Measurements from ENCODE around the gene PCLO.

PCLO gene

DNA sequence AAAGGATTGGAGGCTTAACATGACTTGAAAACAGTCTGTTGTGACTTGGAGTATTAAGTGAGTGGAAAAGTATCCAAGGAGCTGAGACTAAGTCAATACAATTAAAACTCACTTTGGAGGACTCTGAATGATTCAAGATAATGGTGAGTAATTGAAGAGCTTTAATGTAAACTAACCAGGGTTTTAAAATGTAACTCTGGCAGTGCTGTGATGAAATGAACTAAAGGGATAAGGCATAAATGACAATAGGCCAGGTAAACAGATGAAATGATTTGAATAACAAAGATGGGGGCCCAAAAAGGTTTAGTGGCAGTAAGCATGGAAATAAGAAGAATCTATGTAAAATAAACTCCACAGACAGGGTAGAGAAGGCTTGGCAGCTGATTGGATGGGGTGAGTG is 402.6 kb downstream of the PCLO start:
- H3K4me3 ChIP-seq (ENCODE audit: insufficient read length, low read depth): no peak overlapping the region
- no peaks in the 10 kb centered on the region for H3K36me3 ChIP-seq (ENCODE audit: insufficient read depth, insufficient read length, low read length)
- TF ChIP-seq YY1 (IDR thresholded peaks at IDR 0.05; ENCODE audit: insufficient read depth, insufficient read length) (no peak), ZNF274 (IDR thresholded peaks at IDR 0.05; ENCODE audit: low read depth, low read length) (no peak)
- peak; percentile 30 for DNase-seq (ENCODE audit: low read depth, low spot score)
- H3K9ac ChIP-seq (ENCODE audit: insufficient read length, low read depth): no peak overlapping the region
- H3K9me3 ChIP-seq (ENCODE audit: insufficient read depth, low read length): no peaks in the 10 kb centered on the region
- no peaks in the 10 kb centered on the region for H3K27me3 ChIP-seq (ENCODE audit: insufficient read depth, insufficient read length)
- H3K4me1 ChIP-seq (ENCODE audit: insufficient read depth, insufficient read length): no peaks in the 10 kb centered on the region

DNA sequence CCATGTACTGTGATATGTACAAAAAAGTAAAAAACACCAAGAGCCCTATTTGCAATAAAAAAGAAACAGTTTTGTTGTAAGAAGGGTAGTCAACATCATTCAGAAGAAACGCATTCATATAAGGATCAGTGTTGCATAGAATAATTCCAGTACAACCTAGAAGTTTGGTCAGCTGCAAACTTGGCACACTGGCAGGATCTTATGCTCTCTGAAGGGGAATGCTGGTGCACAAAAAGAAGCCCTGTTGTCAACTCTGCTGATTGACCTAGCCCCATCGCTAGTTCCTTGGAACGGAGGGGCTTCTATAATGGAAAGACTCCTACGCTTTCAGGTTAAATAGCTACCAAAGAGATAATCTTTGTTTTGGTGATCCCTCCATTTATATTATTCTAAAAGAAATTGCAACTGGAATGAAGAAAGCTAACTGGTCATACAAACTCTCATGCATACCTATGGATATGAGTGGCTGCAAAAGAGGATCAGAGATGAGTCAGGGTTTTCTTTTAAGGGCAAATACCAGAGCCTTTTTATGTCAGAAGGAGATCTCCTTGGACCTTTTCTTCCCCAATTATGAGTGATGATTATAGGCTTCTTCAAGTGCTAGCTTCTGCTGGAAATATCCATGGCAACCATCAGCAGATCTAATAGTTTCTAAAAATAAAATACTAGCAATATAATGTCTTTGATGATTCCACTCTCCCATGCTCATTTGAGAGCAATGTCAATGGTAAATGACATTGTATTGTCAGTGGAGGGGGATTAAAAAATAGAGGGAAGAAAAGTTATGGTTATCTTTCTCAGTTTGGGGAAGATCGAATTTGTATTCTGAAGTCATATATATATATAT is 406.8 kb downstream of the PCLO start:
- no peaks in the 10 kb centered on the region for H3K27me3 ChIP-seq (ENCODE audit: insufficient read depth, insufficient read length)
- DNase-seq (ENCODE audit: low read depth, low spot score): no peak
- no peaks in the 10 kb centered on the region for H3K36me3 ChIP-seq (ENCODE audit: insufficient read depth, insufficient read length, low read length)
- TF ChIP-seq SUZ12 (IDR thresholded peaks at IDR 0.05; ENCODE audit: extremely low read depth, insufficient read depth, insufficient read length) (no peak), ZNF274 (IDR thresholded peaks at IDR 0.05; ENCODE audit: low read depth, low read length) (no peak), YY1 (IDR thresholded peaks at IDR 0.05; ENCODE audit: insufficient read depth, insufficient read length) (no peak)
- H3K9ac ChIP-seq (ENCODE audit: insufficient read length, low read depth): no peak overlapping the region
- H3K4me3 ChIP-seq (ENCODE audit: insufficient read length, low read depth): no peak overlapping the region
- H3K9me3 ChIP-seq (ENCODE audit: insufficient read depth, low read length): no peaks in the 10 kb centered on the region
- no peaks in the 10 kb centered on the region for H3K4me1 ChIP-seq (ENCODE audit: insufficient read depth, insufficient read length)

DNA sequence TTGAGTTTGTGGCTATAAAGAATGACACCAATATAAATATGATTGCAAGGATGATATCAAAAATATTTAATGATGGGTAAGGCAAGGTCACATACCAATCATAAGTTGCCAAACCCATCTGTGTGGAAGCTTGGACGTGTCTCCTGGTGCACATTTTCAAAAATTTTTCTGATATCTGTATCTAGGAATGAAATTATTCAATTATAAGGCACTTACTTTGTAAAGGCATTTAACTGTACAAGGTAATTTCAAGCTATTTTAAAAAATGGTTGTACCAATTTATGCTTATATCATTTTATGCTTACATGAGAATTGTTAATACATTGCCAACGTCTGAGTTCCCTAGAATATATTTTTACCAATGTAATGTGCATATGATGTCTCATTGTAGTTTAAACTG is 412.7 kb downstream of the PCLO start:
- Histone ChIP-seq H3K4me3 (ENCODE audit: insufficient read length, low read depth) (no peak overlapping the region), H3K27me3 (ENCODE audit: insufficient read depth, insufficient read length) (no peaks in the 10 kb centered on the region), H3K4me1 (ENCODE audit: insufficient read depth, insufficient read length) (no peaks in the 10 kb centered on the region), H3K36me3 (ENCODE audit: insufficient read depth, insufficient read length, low read length) (no peaks in the 10 kb centered on the region), H3K9me3 (ENCODE audit: insufficient read depth, low read length) (no peaks in the 10 kb centered on the region), H3K9ac (ENCODE audit: insufficient read length, low read depth) (no peak overlapping the region)
- DNase-seq (ENCODE audit: low read depth, low spot score): no peak
- TF ChIP-seq YY1 (IDR thresholded peaks at IDR 0.05; ENCODE audit: insufficient read depth, insufficient read length) (no peak), SUZ12 (IDR thresholded peaks at IDR 0.05; ENCODE audit: extremely low read depth, insufficient read depth, insufficient read length) (no peak), ZNF274 (IDR thresholded peaks at IDR 0.05; ENCODE audit: low read depth, low read length) (no peak)

DNA sequence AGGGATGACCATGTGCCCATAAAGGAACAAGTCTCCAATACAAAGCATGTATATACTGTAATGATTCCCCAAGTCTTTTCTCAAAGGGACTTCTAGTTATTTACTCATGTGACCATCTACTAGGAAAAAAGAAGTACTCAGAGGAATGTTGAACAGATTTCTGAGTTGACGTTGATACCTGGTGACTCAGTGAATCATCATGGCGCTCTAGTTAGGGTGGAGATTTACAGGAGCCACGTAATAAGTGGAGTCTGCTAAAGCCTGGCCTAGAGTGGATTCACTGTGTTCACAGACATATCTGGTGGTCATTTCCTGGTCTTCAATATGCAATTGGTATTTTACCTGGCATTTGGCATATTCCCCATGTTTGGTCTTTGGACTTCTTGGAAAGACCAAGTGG is 416.9 kb downstream of the PCLO start:
- TF ChIP-seq YY1 (IDR thresholded peaks at IDR 0.05; ENCODE audit: insufficient read depth, insufficient read length) (no peak), ZNF274 (IDR thresholded peaks at IDR 0.05; ENCODE audit: low read depth, low read length) (no peak), SUZ12 (IDR thresholded peaks at IDR 0.05; ENCODE audit: extremely low read depth, insufficient read depth, insufficient read length) (no peak)
- no peak for DNase-seq (ENCODE audit: low read depth, low spot score)
- Histone ChIP-seq H3K9ac (ENCODE audit: insufficient read length, low read depth) (no peak overlapping the region), H3K27me3 (ENCODE audit: insufficient read depth, insufficient read length) (no peaks in the 10 kb centered on the region), H3K36me3 (ENCODE audit: insufficient read depth, insufficient read length, low read length) (no peaks in the 10 kb centered on the region), H3K9me3 (ENCODE audit: insufficient read depth, low read length) (no peaks in the 10 kb centered on the region), H3K4me3 (ENCODE audit: insufficient read length, low read depth) (no peak overlapping the region), H3K4me1 (ENCODE audit: insufficient read depth, insufficient read length) (no peaks in the 10 kb centered on the region)

DNA sequence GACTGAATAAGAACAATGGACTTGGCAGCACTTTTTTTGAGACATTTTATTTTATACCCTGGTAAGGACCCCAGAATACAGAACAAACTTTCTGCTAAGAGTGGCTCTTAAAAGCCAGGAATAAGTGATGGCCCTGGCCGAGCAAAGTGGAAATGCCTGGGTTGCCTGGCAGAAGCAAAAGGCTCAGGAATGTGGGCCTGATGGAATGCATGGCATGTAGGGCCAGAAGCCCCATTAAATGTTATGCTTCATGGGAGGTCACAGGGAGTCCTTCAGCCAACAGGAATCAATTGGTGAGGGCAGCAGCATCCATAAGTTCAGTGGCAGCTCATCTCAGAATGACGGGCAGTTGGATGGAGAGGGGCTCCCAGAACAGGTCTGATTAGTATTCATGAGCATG is 417.6 kb downstream of the PCLO start:
- TF ChIP-seq SUZ12 (IDR thresholded peaks at IDR 0.05; ENCODE audit: extremely low read depth, insufficient read depth, insufficient read length) (no peak), YY1 (IDR thresholded peaks at IDR 0.05; ENCODE audit: insufficient read depth, insufficient read length) (no peak)
- Histone ChIP-seq H3K9ac (ENCODE audit: insufficient read length, low read depth) (no peak overlapping the region), H3K4me1 (ENCODE audit: insufficient read depth, insufficient read length) (no peaks in the 10 kb centered on the region), H3K36me3 (ENCODE audit: insufficient read depth, insufficient read length, low read length) (no peaks in the 10 kb centered on the region), H3K9me3 (ENCODE audit: insufficient read depth, low read length) (no peaks in the 10 kb centered on the region), H3K4me3 (ENCODE audit: insufficient read length, low read depth) (no peak overlapping the region), H3K27me3 (ENCODE audit: insufficient read depth, insufficient read length) (no peaks in the 10 kb centered on the region)
- peak; percentile 36 for DNase-seq (ENCODE audit: low read depth, low spot score)

DNA sequence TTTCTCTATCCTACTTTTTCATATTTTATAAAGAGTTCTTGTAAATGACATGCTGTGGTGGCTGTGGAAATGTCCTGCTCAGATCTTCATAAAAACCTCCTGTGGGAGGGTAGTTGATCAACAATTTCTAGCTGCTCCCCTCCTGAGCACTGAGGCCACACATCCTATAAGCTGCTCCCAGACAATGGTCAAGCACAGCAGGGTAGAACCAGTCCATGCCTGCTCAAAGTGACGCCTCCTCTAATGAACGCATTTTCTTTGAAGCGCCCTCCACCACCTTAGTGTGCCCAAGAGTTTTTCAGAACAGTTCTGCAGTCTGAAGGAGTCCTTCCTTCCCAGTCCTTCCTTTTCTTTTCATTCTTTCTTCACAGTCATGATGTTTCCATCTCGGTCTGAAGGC is 420.5 kb downstream of the PCLO start:
- H3K27me3 ChIP-seq (ENCODE audit: insufficient read depth, insufficient read length): no peaks in the 10 kb centered on the region
- no peaks in the 10 kb centered on the region for H3K36me3 ChIP-seq (ENCODE audit: insufficient read depth, insufficient read length, low read length)
- no peaks in the 10 kb centered on the region for H3K9me3 ChIP-seq (ENCODE audit: insufficient read depth, low read length)
- H3K4me1 ChIP-seq (ENCODE audit: insufficient read depth, insufficient read length): no peaks in the 10 kb centered on the region
- DNase-seq (ENCODE audit: low read depth, low spot score): no peak
- no peak overlapping the region for H3K9ac ChIP-seq (ENCODE audit: insufficient read length, low read depth)
- no peak for TF ChIP-seq ZNF274 (IDR thresholded peaks at IDR 0.05; ENCODE audit: low read depth, low read length)
- no peak for TF ChIP-seq SUZ12 (IDR thresholded peaks at IDR 0.05; ENCODE audit: extremely low read depth, insufficient read depth, insufficient read length)
- no peak for TF ChIP-seq YY1 (IDR thresholded peaks at IDR 0.05; ENCODE audit: insufficient read depth, insufficient read length)
- no peak overlapping the region for H3K4me3 ChIP-seq (ENCODE audit: insufficient read length, low read depth)

DNA sequence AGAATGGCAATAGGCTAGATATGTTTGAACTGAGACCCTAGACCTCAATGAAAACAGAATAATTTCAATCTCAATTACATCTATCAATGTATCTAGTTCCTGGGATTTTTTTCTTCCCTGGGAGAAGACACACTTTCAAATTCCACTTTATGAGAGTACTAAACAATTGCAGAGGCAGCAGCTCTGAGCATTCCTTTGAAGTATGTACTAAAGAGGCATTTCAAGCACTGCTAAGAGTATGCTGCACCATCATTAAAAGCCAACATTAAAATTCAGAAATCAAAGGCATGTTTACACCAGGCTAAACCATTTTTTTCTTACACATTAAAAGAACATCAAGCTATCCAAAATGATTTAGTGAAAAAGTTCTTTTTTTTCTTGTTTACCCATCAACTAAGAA is 421.2 kb downstream of the PCLO start:
- no peak overlapping the region for H3K9ac ChIP-seq (ENCODE audit: insufficient read length, low read depth)
- no peak for DNase-seq (ENCODE audit: low read depth, low spot score)
- TF ChIP-seq YY1 (IDR thresholded peaks at IDR 0.05; ENCODE audit: insufficient read depth, insufficient read length) (no peak), ZNF274 (IDR thresholded peaks at IDR 0.05; ENCODE audit: low read depth, low read length) (no peak), SUZ12 (IDR thresholded peaks at IDR 0.05; ENCODE audit: extremely low read depth, insufficient read depth, insufficient read length) (no peak)

More for the DNA sequence above, 421.2 kb downstream of the PCLO start:
- Histone ChIP-seq H3K4me1 (ENCODE audit: insufficient read depth, insufficient read length) (no peaks in the 10 kb centered on the region), H3K9me3 (ENCODE audit: insufficient read depth, low read length) (no peaks in the 10 kb centered on the region), H3K4me3 (ENCODE audit: insufficient read length, low read depth) (no peak overlapping the region), H3K36me3 (ENCODE audit: insufficient read depth, insufficient read length, low read length) (no peaks in the 10 kb centered on the region), H3K27me3 (ENCODE audit: insufficient read depth, insufficient read length) (no peaks in the 10 kb centered on the region)

Measured in NT2/D1 (cell line).